ENCODE measurements around the gene VWA8.

DNA sequence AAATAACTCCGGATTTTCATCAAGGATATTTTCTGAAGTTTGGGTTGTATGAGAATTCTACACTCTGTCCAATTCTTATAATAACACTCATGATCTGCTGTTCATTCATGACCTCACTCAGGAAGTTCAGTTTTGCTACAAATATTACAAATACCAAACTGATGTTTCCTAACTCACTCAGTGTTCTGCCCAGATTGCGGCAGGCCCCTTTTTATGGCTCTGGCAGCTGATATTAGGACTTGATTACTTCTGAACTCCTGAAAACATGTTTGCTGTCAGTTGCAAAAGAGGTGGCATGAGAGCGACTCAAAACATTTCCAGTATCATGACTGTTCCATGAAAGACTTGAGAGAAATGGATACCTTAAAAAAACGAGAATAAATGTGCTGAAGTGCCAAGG lies 315.6 kb downstream of the VWA8 start:
- TF ChIP-seq, protein P1, sequence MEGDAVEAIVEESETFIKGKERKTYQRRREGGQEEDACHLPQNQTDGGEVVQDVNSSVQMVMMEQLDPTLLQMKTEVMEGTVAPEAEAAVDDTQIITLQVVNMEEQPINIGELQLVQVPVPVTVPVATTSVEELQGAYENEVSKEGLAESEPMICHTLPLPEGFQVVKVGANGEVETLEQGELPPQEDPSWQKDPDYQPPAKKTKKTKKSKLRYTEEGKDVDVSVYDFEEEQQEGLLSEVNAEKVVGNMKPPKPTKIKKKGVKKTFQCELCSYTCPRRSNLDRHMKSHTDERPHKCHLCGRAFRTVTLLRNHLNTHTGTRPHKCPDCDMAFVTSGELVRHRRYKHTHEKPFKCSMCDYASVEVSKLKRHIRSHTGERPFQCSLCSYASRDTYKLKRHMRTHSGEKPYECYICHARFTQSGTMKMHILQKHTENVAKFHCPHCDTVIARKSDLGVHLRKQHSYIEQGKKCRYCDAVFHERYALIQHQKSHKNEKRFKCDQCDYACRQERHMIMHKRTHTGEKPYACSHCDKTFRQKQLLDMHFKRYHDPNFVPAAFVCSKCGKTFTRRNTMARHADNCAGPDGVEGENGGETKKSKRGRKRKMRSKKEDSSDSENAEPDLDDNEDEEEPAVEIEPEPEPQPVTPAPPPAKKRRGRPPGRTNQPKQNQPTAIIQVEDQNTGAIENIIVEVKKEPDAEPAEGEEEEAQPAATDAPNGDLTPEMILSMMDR (IDR thresholded peaks at IDR 0.05), result no peak
- no peak for TF ChIP-seq POLR2A (IDR thresholded peaks at IDR 0.05)
